HS-5 (cell line): Measurements from ENCODE around the gene OR4A5.
"Not testable (repeated sequence)": the region's sequence is repeated elsewhere in the genome, so short reads cannot be mapped to it uniquely, and the experiment has no call there.

Experiments used
- DNase-seq: peaks from one replicate; pipeline ENCODE4 v3.0.0-alpha.2; 2012; ENCODE audit warnings: low read depth

Gene OR4A5

GRCh38 chr11:54706532-54706931, at the start of gene OR4A5:
TSS of gene OR4A5 (plus strand) at chr11:54706832. CDS start at chr11:54706885, 53 bp downstream.
- DNase-seq: not testable (repeated sequence)

- DNase-seq: not testable (repeated sequence)
Measured at GRCh38 chr11:54720094-54720493, 13.5 kb downstream of the OR4A5 start.
